SK-N-SH (cell line): Measurements from ENCODE around the gene MASP1. TPM values are rescaled to one million over a fixed set of nuclear protein-coding genes. Genes with fewer than 3 reads are reported as not detected.

Source experiments
- CTCF ChIA-PET: fragments of 300-600, 350-600 bp; formaldehyde crosslinking; extraction: SDS; loops from one replicate; lab custom pipeline; 2021; lab: Yijun Ruan, JAX
- POLR2A ChIA-PET: fragments of 350-600 bp; sonication (Branson Sonifier 250); formaldehyde crosslinking; extraction: SDS; loops from one replicate; lab custom pipeline; 2020; ENCODE audit warnings: antibody characterized with exemption, inconsistent platforms; lab: Yijun Ruan, JAX
- DNase-seq: peaks from one replicate; pipeline ENCODE4 v3.0.0; 2012
- H2AFZ ChIP-seq: fragments of 200-600 bp; sonication (generic); 2 replicates; pipeline ENCODE4 v1.8.1; 2016; ENCODE audit warnings: antibody characterized with exemption, mild to moderate bottlenecking, low read depth
- H3F3A ChIP-seq: fragments of 200-600 bp; sonication (generic); replicated peaks from 2 replicates; pipeline ENCODE3; 2016; ENCODE audit warnings: antibody characterized with exemption, mild to moderate bottlenecking; ENCODE audit not compliant: insufficient read depth
- H3K27ac ChIP-seq, 2 experiments: fragments of 200-500 bp in 1 of 2; fragments of 200-600 bp in 1 of 2; sonication (Bioruptor generic) in 1 of 2; sonication (generic), shearing (Covaris generic) in 1 of 2; 2 replicates each; pipeline versions ENCODE4 v1.5.1 to v1.6.1; 2014 to 2016; ENCODE audit warnings: low read depth in 2 of 2, inconsistent platforms in 1 of 2, low read length in 1 of 2, mild to moderate bottlenecking in 1 of 2, mixed read lengths in 1 of 2
- H3K27me3 ChIP-seq: fragments of 200-600 bp; sonication (generic), shearing (Covaris generic); 2 replicates; pipeline ENCODE4 v1.6.1; 2016; ENCODE audit warnings: mixed run types; ENCODE audit not compliant: insufficient read depth
- H3K36me3 ChIP-seq, 2 experiments: fragments of 200-500 bp in 1 of 2; fragments of 200-600 bp in 1 of 2; sonication (Bioruptor generic) in 1 of 2; sonication (generic) in 1 of 2; replicated peaks in 1 of 2; 2 replicates each; pipeline versions ENCODE3 to v1.5.1; 2014 to 2016; ENCODE audit warnings: low read length in 1 of 2, mild to moderate bottlenecking in 1 of 2; ENCODE audit not compliant: insufficient read depth in 2 of 2, control insufficient read depth in 1 of 2
- H3K4me1 ChIP-seq, 2 experiments: fragments of 200-500 bp in 1 of 2; fragments of 200-600 bp in 1 of 2; sonication (Bioruptor generic) in 1 of 2; sonication (generic), shearing (Covaris generic) in 1 of 2; 2 replicates each; pipeline versions ENCODE4 v1.5.1 to v1.6.1; 2014 to 2016; ENCODE audit warnings: low read depth in 1 of 2, low read length in 1 of 2, mixed run types in 1 of 2; ENCODE audit not compliant: insufficient read depth in 2 of 2, control insufficient read depth in 1 of 2
- H3K4me2 ChIP-seq: fragments of 200-600 bp; sonication (generic), shearing (Covaris generic); 2 replicates; pipeline ENCODE4 v1.6.1; 2017; ENCODE audit warnings: mixed run types
- H3K4me3 ChIP-seq, 2 experiments: fragments of 200-500 bp in 1 of 2; fragments of 200-600 bp in 1 of 2; sonication (Bioruptor generic) in 1 of 2; sonication (generic), shearing (Covaris generic) in 1 of 2; 2 replicates each; pipeline versions ENCODE4 v1.5.1 to v1.8.1; 2014 to 2016; ENCODE audit warnings: low read depth in 2 of 2, inconsistent platforms in 1 of 2, low read length in 1 of 2, mild to moderate bottlenecking in 1 of 2, mixed read lengths in 1 of 2, moderate library complexity in 1 of 2
- H3K79me2 ChIP-seq: fragments of 200-600 bp; sonication (generic); 2 replicates; pipeline ENCODE4 v1.8.1; 2017; ENCODE audit warnings: mild to moderate bottlenecking; ENCODE audit not compliant: insufficient read depth
- H3K9ac ChIP-seq: fragments of 200-600 bp; sonication (generic); 2 replicates; pipeline ENCODE4 v1.6.1; 2017; ENCODE audit warnings: mixed run types
- H3K9me2 ChIP-seq: fragments of 200-600 bp; sonication (generic); 2 replicates; pipeline ENCODE4 v1.6.1; 2017; ENCODE audit warnings: mixed run types
- H3K9me3 ChIP-seq: fragments of 200-600 bp; sonication (generic); 2 replicates; pipeline ENCODE4 v1.6.1; 2017; ENCODE audit warnings: mixed run types, mild to moderate bottlenecking, moderate library complexity
- H4K20me1 ChIP-seq: fragments of 200-600 bp; sonication (generic); 2 replicates; pipeline ENCODE4 v1.6.1; 2017; ENCODE audit warnings: mild to moderate bottlenecking, mixed run types; ENCODE audit not compliant: insufficient read depth
- EP300 ChIP-seq, 2 experiments: IDR thresholded peaks; 2 replicates each; pipeline versions ENCODE4 v1.4.0 to v1.6.1; 2012; ENCODE audit warnings: borderline replicate concordance in 1 of 2, low read depth in 1 of 2, low read length in 1 of 2
- FOXJ3 ChIP-seq: sonication (generic); formaldehyde crosslinking; IDR thresholded peaks from 2 replicates; pipeline ENCODE4 v1.5.1; 2020; ENCODE audit warnings: mild to moderate bottlenecking, missing genetic modification reagents
- GATA2 ChIP-seq: sonication (generic); formaldehyde crosslinking; IDR thresholded peaks from 2 replicates; pipeline ENCODE4 v1.5.0; 2020; ENCODE audit warnings: mild to moderate bottlenecking, missing genetic modification reagents
- IRF3 ChIP-seq: fragments of 150-350 bp; IDR thresholded peaks from 2 replicates; pipeline ENCODE4 v1.6.1; 2016; ENCODE audit warnings: mild to moderate bottlenecking, low read depth, low read length
- JUND ChIP-seq: IDR thresholded peaks from 2 replicates; pipeline ENCODE4 v1.4.0; 2012
- MAX ChIP-seq: IDR thresholded peaks from 2 replicates; pipeline ENCODE4 v1.4.0; 2012; ENCODE audit warnings: low read depth
- MEF2A ChIP-seq: IDR thresholded peaks from 2 replicates; pipeline ENCODE4 v1.4.0; 2012; ENCODE audit warnings: low read depth, borderline replicate concordance
- NRF1 ChIP-seq: IDR thresholded peaks from 2 replicates; pipeline ENCODE4 v1.6.1; 2012; ENCODE audit warnings: low read depth, mild to moderate bottlenecking, low read length
- PBX3 ChIP-seq: IDR thresholded peaks from 2 replicates; pipeline ENCODE4; 2012
- RAD21 ChIP-seq: IDR thresholded peaks from 2 replicates; pipeline ENCODE4 v1.6.1; 2012; ENCODE audit warnings: mild to moderate bottlenecking, low read length
- RCOR1 ChIP-seq: fragments of 150-350 bp; IDR thresholded peaks from 2 replicates; pipeline ENCODE4 v1.6.1; 2017; ENCODE audit warnings: antibody characterized with exemption, low read length
- RXRA ChIP-seq: IDR thresholded peaks from 2 replicates; pipeline ENCODE4 v1.4.0; 2012; ENCODE audit warnings: low read depth, mild to moderate bottlenecking, borderline replicate concordance
- SIN3A ChIP-seq: IDR thresholded peaks from 2 replicates; pipeline ENCODE4 v1.6.1; 2012; ENCODE audit warnings: low read depth, mild to moderate bottlenecking, low read length, moderate library complexity, borderline replicate concordance
- SMC3 ChIP-seq: IDR thresholded peaks from 2 replicates; pipeline ENCODE4 v1.6.1; 2012; ENCODE audit warnings: low read depth, low read length, improper control_type of control experiment
- TAF1 ChIP-seq: IDR thresholded peaks from 2 replicates; pipeline ENCODE4 v1.6.1; 2012; ENCODE audit warnings: low read depth, mild to moderate bottlenecking, low read length, moderate library complexity, borderline replicate concordance
- TCF12 ChIP-seq: IDR thresholded peaks from 2 replicates; pipeline ENCODE4 v1.4.0; 2012
- TEAD4 ChIP-seq: IDR thresholded peaks from 2 replicates; pipeline ENCODE4 v1.4.0; 2012; ENCODE audit warnings: mild to moderate bottlenecking, borderline replicate concordance; ENCODE audit not compliant: insufficient read depth
- USF2 ChIP-seq: fragments of 150-350 bp; IDR thresholded peaks from 2 replicates; pipeline ENCODE4 v1.6.1; 2017; ENCODE audit warnings: antibody characterized with exemption, low read length, low read depth, borderline replicate concordance
- YY1 ChIP-seq: IDR thresholded peaks from 2 replicates; pipeline ENCODE4 v1.4.0; 2012; ENCODE audit warnings: low read depth, mild to moderate bottlenecking
- WGBS: methylation state at CpG from one replicate; pipeline ENCODE4 v1.1.6; 2017; ENCODE audit warnings: low lambda C conversion rate; 5-methylcytosine and 5-hydroxymethylcytosine counted together
- polyA plus RNA-seq, 3 experiments: library from polyadenylated mRNA; depleted of rRNA; stranded (reverse); fragments of >200 nt; gene quantifications; 2 replicates each; pipeline ENCODE4 v1.2.3, GENCODE V29; 2012

MASP1 gene
- polyA plus RNA-seq, 1 of the 3 experiments (the other 2 are of a cell fraction) = not detected

GRCh38 chr3:187212705-187213104 lies 78.8 kb downstream of the MASP1 start:
- H3K27ac ChIP-seq = no peak overlapping the region
- no peak overlapping the region for H3K4me3 ChIP-seq
- no peaks in the 10 kb centered on the region for H3K9me3 ChIP-seq
- 10% methylated on average over 4 of the region's 4 CpGs for WGBS
- no peak overlapping the region for H2AFZ ChIP-seq
- peaks cover 0 to 7% of the 10 kb centered on the region in 2 experiments; a peak in 1 of 4 replicates for H3K4me1 ChIP-seq
- H3K9ac ChIP-seq = no peak overlapping the region
- TF ChIP-seq RAD21 (no peak), RXRA (no peak), YY1 (no peak), FOXJ3 (CRISPR knock-in tag) (no peak), TAF1 (no peak), JUND (no peak), SIN3A (no peak), MEF2A (no peak), RCOR1 (no peak), USF2 (no peak), IRF3 (no peak), GATA2 (no peak)
- DNase-seq = no peak
- CTCF ChIA-PET = interaction anchor here (0.7 kb wide), 2 partner anchors 271 to 467 kb away, joined by 3 to 4 read pairs; no protein-coding TSS in a partner anchor
- H3F3A ChIP-seq = no peaks in the 10 kb centered on the region
- H4K20me1 ChIP-seq = no peaks in the 10 kb centered on the region
- POLR2A ChIA-PET = no interaction called here
- H3K79me2 ChIP-seq = no peaks in the 10 kb centered on the region
- no peaks in the 10 kb centered on the region for H3K36me3 ChIP-seq
- H3K9me2 ChIP-seq = no peaks in the 10 kb centered on the region
- H3K4me2 ChIP-seq = no peak overlapping the region
- H3K27me3 ChIP-seq = peaks cover 5% of the 10 kb centered on the region; the same call in 1 of the 2 replicates

GRCh38 chr3:187212196-187212545 lies 79.4 kb downstream of the MASP1 start:
- Histone ChIP-seq H3K9me2 (no peaks in the 10 kb centered on the region), H3K4me2 (no peak overlapping the region), H2AFZ (no peak overlapping the region), H3K9ac (no peak overlapping the region), H4K20me1 (no peaks in the 10 kb centered on the region), H3K27me3 (peaks cover 6% of the 10 kb centered on the region; the same call in 1 of the 2 replicates), H3K9me3 (no peaks in the 10 kb centered on the region), H3K4me3 (no peak overlapping the region), H3K4me1 (peaks cover 0 to 7% of the 10 kb centered on the region in 2 experiments; a peak in 1 of 4 replicates), H3K79me2 (no peaks in the 10 kb centered on the region), H3K36me3 (no peaks in the 10 kb centered on the region), H3K27ac (no peak overlapping the region), H3F3A (no peaks in the 10 kb centered on the region)
- WGBS = 22% methylated on average over 3 of the region's 3 CpGs
- CTCF ChIA-PET = interaction anchor here (0.7 kb wide), 2 partner anchors 271 to 468 kb away, joined by 3 to 4 read pairs; no protein-coding TSS in a partner anchor
- POLR2A ChIA-PET = no interaction called here
- DNase-seq = no peak
- TF ChIP-seq MAX = no peak
- TF ChIP-seq RXRA = no peak
- TF ChIP-seq TCF12 = no peak
- TF ChIP-seq TEAD4 = no peak
- TF ChIP-seq PBX3 = no peak
- TF ChIP-seq NRF1 = no peak
- no peak for TF ChIP-seq EP300 (IDR thresholded peaks at IDR 0.05; ENCODE audit: borderline replicate concordance in 1 of 2, low read depth in 1 of 2, low read length in 1 of 2)
- no peak for TF ChIP-seq SIN3A
- TF ChIP-seq SMC3 = no peak
- no peak for TF ChIP-seq RAD21
- TF ChIP-seq, all 33 proteins: peak for 0
